CD14-positive monocyte (primary cell): ENCODE measurements around the gene UPP1. TPM values are rescaled to one million over a fixed set of nuclear protein-coding genes. Genes with fewer than 3 reads are reported as not detected.

Source experiments
- DNase-seq, 3 donors: peaks; one replicate each; pipeline ENCODE4 v3.0.0-alpha.2; 2011 to 2022
- H2AFZ ChIP-seq: 2 replicates; pipeline ENCODE4 v1.6.0; 2012; ENCODE audit warnings: mild to moderate bottlenecking, low read depth, low read length, inconsistent platforms; ENCODE audit not compliant: insufficient read depth, poor library complexity, severe bottlenecking
- H3K27ac ChIP-seq, 2 donors: 1 replicate in 1 of 2; 2 replicates in 1 of 2; pipeline ENCODE4 v1.5.1; 2012 to 2013; ENCODE audit warnings: low read length in 2 of 2, control low read depth in 1 of 2, inconsistent platforms in 1 of 2, low read depth in 1 of 2, mild to moderate bottlenecking in 1 of 2
- H3K27me3 ChIP-seq, 2 donors: one replicate each; pipeline versions ENCODE4 v1.6.0 to v1.6.1; 2011 to 2013; ENCODE audit warnings: low read length in 2 of 2; ENCODE audit not compliant: control insufficient read depth in 2 of 2, insufficient read depth in 2 of 2
- H3K36me3 ChIP-seq, 2 donors: replicated peaks in 1 of 2; 1 replicate in 1 of 2; 2 replicates in 1 of 2; pipeline versions ENCODE4 v1.5.1 to v1.6.1; 2012 to 2013; ENCODE audit warnings: low read length in 2 of 2, control low read depth in 1 of 2, inconsistent platforms in 1 of 2, mild to moderate bottlenecking in 1 of 2; ENCODE audit not compliant: insufficient read depth in 2 of 2, control insufficient read depth in 1 of 2
- H3K4me1 ChIP-seq, 2 donors: 1 replicate in 1 of 2; 2 replicates in 1 of 2; pipeline versions ENCODE4 v1.5.1 to v1.6.1; 2012 to 2013; ENCODE audit warnings: low read length in 2 of 2, control low read depth in 1 of 2, inconsistent platforms in 1 of 2, mild to moderate bottlenecking in 1 of 2, moderate library complexity in 1 of 2; ENCODE audit not compliant: insufficient read depth in 2 of 2, control insufficient read depth in 1 of 2
- H3K4me2 ChIP-seq: replicated peaks from 2 replicates; pipeline ENCODE3; 2012; ENCODE audit warnings: low read length, moderate library complexity, mild to moderate bottlenecking; ENCODE audit not compliant: poor library complexity, severe bottlenecking; ENCODE audit errors: extremely low read depth
- H3K4me3 ChIP-seq, 3 experiments: fragments of 200-600 bp in 1 of 3; sonication (generic) in 1 of 3; replicated peaks in 1 of 3; 1 replicate in 2 of 3; 2 replicates in 1 of 3; pipeline ENCODE4 v1.5.1; 2011 to 2013; ENCODE audit warnings: low read length in 3 of 3, mild to moderate bottlenecking in 3 of 3, control low read depth in 2 of 3, low read depth in 2 of 3, inconsistent platforms in 1 of 3, moderate library complexity in 1 of 3
- H3K79me2 ChIP-seq: 2 replicates; pipeline ENCODE4 v1.6.0; 2012; ENCODE audit warnings: mild to moderate bottlenecking, control low read depth, inconsistent platforms, low read length, moderate library complexity; ENCODE audit not compliant: insufficient read depth
- H3K9ac ChIP-seq: 2 replicates; pipeline ENCODE4 v1.6.0; 2017; ENCODE audit warnings: low read length, mild to moderate bottlenecking; ENCODE audit not compliant: insufficient read depth, poor library complexity, severe bottlenecking
- H3K9me3 ChIP-seq, 2 donors: replicated peaks in 1 of 2; 1 replicate in 1 of 2; 2 replicates in 1 of 2; pipeline versions ENCODE4 v1.5.1 to v1.6.1; 2012 to 2013; ENCODE audit warnings: low read length in 2 of 2, control low read depth in 1 of 2; ENCODE audit not compliant: control insufficient read depth in 1 of 2, insufficient read depth in 1 of 2
- H4K20me1 ChIP-seq: 2 replicates; pipeline ENCODE4 v1.6.0; 2012; ENCODE audit warnings: mild to moderate bottlenecking, low read length, control low read depth, moderate library complexity; ENCODE audit not compliant: insufficient read depth
- H3K27ac Mint-ChIP-seq, 7 donors: one replicate each; pipeline ENCODE4 v1.8.0; 2020; ENCODE audit warnings: mild to moderate bottlenecking in 7 of 7, mixed read lengths in 7 of 7, moderate library complexity in 6 of 7, inconsistent platforms in 2 of 7
- H3K27me3 Mint-ChIP-seq, 3 donors: one replicate each; pipeline ENCODE4 v1.8.0; 2021 to 2022; ENCODE audit warnings: low read depth in 3 of 3, mild to moderate bottlenecking in 3 of 3, mixed read lengths in 3 of 3, moderate library complexity in 3 of 3, inconsistent platforms in 1 of 3
- H3K36me3 Mint-ChIP-seq, 2 donors: one replicate each; pipeline ENCODE4 v1.8.0; 2020; ENCODE audit warnings: mixed read lengths in 2 of 2, inconsistent platforms in 1 of 2, mild to moderate bottlenecking in 1 of 2
- H3K4me1 Mint-ChIP-seq: one replicate; pipeline ENCODE4 v1.8.0; 2020; ENCODE audit warnings: mild to moderate bottlenecking, mixed read lengths
- H3K4me3 Mint-ChIP-seq, 2 donors: one replicate each; pipeline ENCODE4 v1.8.0; 2020; ENCODE audit warnings: mild to moderate bottlenecking in 2 of 2, mixed read lengths in 2 of 2, moderate library complexity in 1 of 2
- H3K9me3 Mint-ChIP-seq, 7 donors: one replicate each; pipeline ENCODE4 v1.8.0; 2020 to 2022; ENCODE audit warnings: mixed read lengths in 7 of 7, mild to moderate bottlenecking in 6 of 7, moderate library complexity in 6 of 7, inconsistent platforms in 2 of 7
- WGBS: methylation state at CpG from one replicate; pipeline ENCODE4 v1.1.5; 2013; ENCODE audit warnings: missing lambda C conversion rate; ENCODE audit not compliant: insufficient coverage; 5-methylcytosine and 5-hydroxymethylcytosine counted together
- intact Hi-C, 2 donors: fragments of 100-400 bp; cut with micrococcal nuclease; formaldehyde crosslinking; loops; one replicate each; pipeline versions ENCODE4 v1.15.0 to v1.15.1; 2023
- polyA plus RNA-seq, 3 donors: library from polyadenylated mRNA; depleted of rRNA in 1 of 3; unstranded in 2 of 3; stranded (reverse) in 1 of 3; fragments of 300-500 nt in 2 of 3; fragments of >200 nt in 1 of 3; fragmentation: Illumina TruSeq in 2 of 3; gene quantifications; 1 replicate in 2 of 3; 2 replicates in 1 of 3; pipeline ENCODE4 v1.2.3, GENCODE V29; 2012 to 2021
- TF ChIP-seq, protein P1 (sequence below): fragments of 200-600 bp; IDR thresholded peaks from one replicate; pipeline ENCODE4 v1.8.0; 2022; ENCODE audit warnings: antibody characterized with exemption, mild to moderate bottlenecking

The UPP1 gene
- polyA plus RNA-seq, 3 donors, result 109 to 212 (median 129) TPM

DNA sequence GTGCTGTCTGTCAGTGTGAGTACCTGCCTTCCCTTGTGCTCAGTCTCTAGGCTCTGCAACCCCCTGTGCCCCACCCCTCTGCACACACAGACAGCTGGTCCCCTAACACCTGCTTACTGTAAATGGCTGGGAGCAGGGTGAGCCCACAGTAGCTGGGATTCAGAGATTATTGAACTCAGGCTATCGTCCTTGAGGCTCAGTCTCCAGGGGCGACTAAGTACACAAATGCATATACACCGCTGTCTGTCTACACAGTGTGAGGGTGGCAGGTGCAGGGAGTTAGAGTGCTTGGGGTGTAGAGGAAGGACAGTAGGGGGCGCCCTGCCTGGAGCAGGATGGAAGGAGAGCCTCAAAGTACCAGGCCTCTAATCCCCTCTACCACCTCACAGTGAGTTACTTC, 12.9 kb downstream of the UPP1 start:
- Mint-ChIP-seq H3K27ac (peak overlapping the region; percentile 3 to 58 (median 50)), H3K4me3 (no peak overlapping the region), H3K9me3 (peaks cover 0 to 6% (median 2%) of the 10 kb centered on the region in 7 donors), H3K4me1 (peaks cover 26% of the 10 kb centered on the region), H3K27me3 (peaks cover 0 to 1% (median 0%) of the 10 kb centered on the region in 3 donors), H3K36me3 (peaks cover 90% of the 10 kb centered on the region in 2 donors)
- H3K27me3 ChIP-seq, result no peaks in the 10 kb centered on the region
- no peaks in the 10 kb centered on the region for H3K9me3 ChIP-seq
- no peak overlapping the region for H2AFZ ChIP-seq
- TF ChIP-seq, protein P1, sequence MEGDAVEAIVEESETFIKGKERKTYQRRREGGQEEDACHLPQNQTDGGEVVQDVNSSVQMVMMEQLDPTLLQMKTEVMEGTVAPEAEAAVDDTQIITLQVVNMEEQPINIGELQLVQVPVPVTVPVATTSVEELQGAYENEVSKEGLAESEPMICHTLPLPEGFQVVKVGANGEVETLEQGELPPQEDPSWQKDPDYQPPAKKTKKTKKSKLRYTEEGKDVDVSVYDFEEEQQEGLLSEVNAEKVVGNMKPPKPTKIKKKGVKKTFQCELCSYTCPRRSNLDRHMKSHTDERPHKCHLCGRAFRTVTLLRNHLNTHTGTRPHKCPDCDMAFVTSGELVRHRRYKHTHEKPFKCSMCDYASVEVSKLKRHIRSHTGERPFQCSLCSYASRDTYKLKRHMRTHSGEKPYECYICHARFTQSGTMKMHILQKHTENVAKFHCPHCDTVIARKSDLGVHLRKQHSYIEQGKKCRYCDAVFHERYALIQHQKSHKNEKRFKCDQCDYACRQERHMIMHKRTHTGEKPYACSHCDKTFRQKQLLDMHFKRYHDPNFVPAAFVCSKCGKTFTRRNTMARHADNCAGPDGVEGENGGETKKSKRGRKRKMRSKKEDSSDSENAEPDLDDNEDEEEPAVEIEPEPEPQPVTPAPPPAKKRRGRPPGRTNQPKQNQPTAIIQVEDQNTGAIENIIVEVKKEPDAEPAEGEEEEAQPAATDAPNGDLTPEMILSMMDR, result peak; percentile 67
- peaks cover 54% of the 10 kb centered on the region for H3K79me2 ChIP-seq
- H3K4me2 ChIP-seq, result no peak overlapping the region
- no peak overlapping the region for H3K9ac ChIP-seq
- no peak overlapping the region for H3K4me3 ChIP-seq
- peaks cover 74% of the 10 kb centered on the region for H4K20me1 ChIP-seq
- peaks cover 20 to 30% of the 10 kb centered on the region in 2 donors for H3K4me1 ChIP-seq
- peak overlapping the region in 1 of 2 donors; percentile 52 for H3K27ac ChIP-seq
- intact Hi-C loops, result no loop called here
- peaks cover 81 to 90% of the 10 kb centered on the region in 2 donors for H3K36me3 ChIP-seq
- DNase-seq, result no peak
- WGBS, result 97% methylated on average over 3 of the region's 4 CpGs

DNA sequence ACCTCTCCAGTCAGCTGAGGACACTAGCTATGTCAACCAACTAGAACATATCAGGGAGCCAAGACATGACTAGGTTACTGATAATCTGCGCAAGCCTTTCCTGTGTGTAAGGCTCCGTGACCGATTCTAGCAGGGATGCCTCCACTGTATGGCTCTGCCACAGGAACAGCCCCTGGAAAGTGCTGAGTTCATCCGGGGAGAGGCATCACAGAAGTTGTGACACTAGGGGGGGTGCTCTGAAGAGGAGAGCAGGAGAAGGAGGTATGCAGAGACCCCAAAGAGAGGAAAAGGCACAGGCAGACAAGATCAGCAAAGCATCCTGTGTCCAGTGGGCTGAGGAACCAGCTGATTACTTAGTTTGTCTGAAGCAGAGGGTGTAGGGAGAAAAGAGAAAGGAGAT, 13.5 kb downstream of the UPP1 start:
- WGBS, result 98% methylated on average over 4 of the region's 4 CpGs
- TF ChIP-seq, protein P1, result no peak
- peaks cover 21% of the 10 kb centered on the region for H3K4me1 Mint-ChIP-seq

More for the DNA sequence above, 13.5 kb downstream of the UPP1 start:
- Histone ChIP-seq H3K27ac (peak overlapping the region in 1 of 2 donors; percentile 12), H3K4me1 (peaks cover 14 to 24% of the 10 kb centered on the region in 2 donors), H3K36me3 (peaks cover 87 to 96% of the 10 kb centered on the region in 2 donors), H3K4me2 (no peak overlapping the region), H3K9me3 (no peaks in the 10 kb centered on the region), H2AFZ (no peak overlapping the region), H4K20me1 (peaks cover 79% of the 10 kb centered on the region), H3K79me2 (peaks cover 54% of the 10 kb centered on the region), H3K9ac (no peak overlapping the region), H3K4me3 (no peak overlapping the region), H3K27me3 (no peaks in the 10 kb centered on the region)
- Mint-ChIP-seq H3K36me3 (peaks cover 94 to 96% of the 10 kb centered on the region in 2 donors), H3K9me3 (peaks cover 0 to 6% (median 2%) of the 10 kb centered on the region in 7 donors), H3K27me3 (peaks cover 0 to 1% (median 0%) of the 10 kb centered on the region in 3 donors), H3K4me3 (no peak overlapping the region), H3K27ac (peak overlapping the region; percentile 36 to 81 (median 55))
- no peak for DNase-seq
- intact Hi-C loops, result no loop called here
